ENCODE results near the gene DGKH. TPM values are rescaled to one million over a fixed set of nuclear protein-coding genes. Genes with fewer than 3 reads are reported as not detected.
"Not testable (repeated sequence)": the region's sequence is repeated elsewhere in the genome, so short reads cannot be mapped to it uniquely, and the experiment has no call there.

The DGKH gene
- polyA plus RNA-seq, 1 donor: 10.8 TPM

DNA sequence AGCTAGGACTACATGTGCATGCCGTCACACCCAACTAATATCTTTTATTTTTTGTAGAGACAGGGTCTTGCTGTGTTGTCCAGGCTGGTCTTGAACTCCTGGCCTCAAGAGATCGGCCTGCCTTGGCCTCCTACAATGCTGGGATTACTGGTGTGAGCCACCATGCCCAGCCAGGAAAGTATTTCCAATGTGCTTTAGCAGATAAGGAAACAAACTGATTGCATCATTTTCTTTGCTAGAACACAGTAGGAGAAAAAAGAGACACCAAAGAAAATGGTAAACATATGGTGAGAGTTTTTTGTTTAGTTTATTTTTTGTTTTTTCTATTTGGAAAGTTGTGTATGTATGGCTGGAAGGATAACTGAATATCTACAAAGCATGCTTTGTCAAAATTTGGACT is 176.6 kb downstream of the DGKH start:
- DNase-seq: no peak

DNA sequence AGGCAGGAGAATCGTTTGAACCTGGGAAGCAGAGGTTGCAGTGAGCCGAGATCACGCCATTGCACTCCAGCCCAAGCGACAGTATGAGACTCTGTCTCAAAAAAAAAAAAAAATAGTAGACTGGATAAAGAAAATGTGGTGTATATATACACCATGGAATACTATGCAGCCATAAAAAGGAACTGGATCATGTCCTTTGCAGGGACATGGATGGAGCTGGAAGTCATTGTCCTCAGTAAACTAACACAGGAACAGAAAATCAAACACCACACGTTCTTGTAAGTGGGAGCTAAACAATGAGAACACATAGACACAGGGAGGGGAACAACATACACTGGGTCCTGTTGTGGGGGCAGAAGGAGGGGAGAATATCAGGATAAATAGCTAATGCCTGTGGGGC is 178.3 kb downstream of the DGKH start:
- not testable (repeated sequence) for DNase-seq

DNA sequence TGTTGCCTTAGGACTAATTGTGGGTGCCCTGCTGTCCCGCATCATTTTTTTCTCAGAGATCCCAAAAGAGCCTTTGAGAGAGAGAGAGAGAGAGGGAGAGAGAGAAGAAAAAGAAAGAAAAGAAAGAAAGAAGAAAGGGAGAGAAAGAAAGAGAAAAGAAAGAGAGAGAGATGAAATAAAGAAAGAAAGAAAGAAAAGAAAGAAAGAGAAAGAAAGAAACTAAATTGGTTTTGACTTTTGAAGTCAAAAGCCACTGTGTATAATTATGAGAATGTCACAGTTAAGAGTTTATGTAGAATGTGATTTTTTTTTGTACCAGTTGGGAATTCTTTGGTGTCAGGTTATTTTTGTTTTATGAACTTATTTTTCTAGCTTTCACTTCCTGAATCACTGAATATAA is 180.1 kb downstream of the DGKH start:
- DNase-seq: no peak

DNA sequence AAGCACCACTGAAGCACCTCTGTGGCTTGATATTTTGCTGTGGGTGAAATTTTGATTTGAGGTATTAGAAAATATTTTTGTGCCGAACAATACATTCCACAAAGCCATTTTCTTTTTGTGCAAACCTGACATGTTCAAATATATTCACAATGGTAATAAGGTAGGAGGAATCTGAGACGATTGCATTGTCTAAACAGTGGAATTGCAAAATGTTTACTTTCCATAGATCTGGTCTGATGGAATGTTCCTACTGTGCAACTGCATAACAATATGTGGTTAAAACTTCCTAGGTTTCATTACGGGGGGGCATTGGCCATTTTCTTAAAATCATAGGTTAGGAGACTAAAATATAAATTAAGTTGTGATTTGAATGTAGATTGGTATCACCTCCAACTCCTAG is 180.8 kb downstream of the DGKH start:
- DNase-seq: no peak

DNA sequence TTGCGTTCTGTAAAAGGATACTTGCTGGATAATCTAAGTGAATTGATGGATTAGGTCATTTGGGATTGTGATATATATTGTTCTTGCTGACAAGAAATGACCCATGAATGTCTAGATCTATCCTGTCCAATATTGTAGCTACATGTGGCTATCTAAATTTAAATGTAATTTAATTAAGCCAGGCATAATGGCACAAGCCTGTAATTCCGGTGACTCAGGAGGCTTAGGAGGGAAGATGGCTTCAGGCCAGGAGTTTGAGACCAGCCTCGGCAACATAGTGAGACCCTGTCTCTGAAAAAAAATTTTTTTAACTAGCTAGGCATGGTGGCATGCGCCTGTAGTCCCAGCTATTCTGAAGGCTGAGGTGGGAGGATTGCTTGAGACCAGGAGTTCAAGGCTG is 184.2 kb downstream of the DGKH start:
- DNase-seq: no peak

DNA sequence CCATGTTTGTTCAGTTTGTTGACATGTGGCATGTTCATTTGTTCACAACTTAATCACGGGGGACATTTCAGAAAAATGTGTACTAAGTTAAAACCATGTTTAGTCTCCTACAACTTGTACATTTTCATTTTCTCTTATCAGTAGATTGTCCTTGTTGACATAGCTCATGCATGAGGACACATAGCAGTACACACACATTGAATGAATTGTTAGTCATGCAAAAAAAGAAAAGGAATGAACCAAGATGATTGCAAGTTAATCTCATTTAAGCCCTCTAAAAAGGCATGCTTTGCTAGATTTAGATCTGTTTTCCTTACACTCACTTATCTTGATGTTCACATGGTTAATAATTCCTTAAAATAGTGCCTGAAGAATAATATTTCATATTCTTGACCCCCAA is 185.3 kb downstream of the DGKH start:
- no peak for DNase-seq

DNA sequence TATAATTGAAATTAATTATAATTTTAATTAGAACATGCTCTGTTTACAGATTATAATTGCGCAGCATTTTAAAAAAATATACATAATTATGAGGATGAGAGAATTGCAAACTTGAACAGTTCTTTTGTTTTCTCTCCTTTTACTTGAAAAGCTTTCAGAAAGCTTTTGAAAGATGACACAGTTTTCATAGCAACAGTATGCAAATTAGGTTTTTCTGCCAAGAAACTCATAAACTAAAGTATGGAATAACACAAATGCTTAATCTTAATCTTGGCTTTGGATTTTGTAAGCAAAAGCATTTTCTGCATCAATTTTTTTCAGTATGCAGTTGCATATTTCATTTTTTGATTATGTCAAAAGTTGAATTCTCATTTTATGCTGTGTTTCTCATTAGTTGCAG is 190.7 kb downstream of the DGKH start:
- no peak for DNase-seq

DNA sequence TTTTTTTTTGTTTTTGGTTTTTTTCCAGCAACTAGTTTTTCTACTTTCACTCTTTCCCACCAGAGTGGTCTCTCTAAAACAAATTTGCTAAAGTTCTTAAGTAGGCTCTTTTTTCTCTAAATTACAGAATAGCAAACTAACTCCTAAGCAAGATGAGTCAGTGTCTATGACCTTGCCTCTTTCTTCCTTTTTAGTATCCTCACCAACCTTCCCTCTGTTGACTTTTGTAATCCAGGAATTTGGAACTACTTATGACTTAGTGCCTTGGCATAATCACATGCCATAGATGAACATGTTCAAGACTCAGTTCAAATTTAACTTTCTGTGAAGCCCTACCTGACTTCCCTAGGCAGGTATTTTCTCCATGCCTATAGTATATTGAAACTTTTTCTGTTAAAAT is 191.2 kb downstream of the DGKH start:
- DNase-seq: no peak

DNA sequence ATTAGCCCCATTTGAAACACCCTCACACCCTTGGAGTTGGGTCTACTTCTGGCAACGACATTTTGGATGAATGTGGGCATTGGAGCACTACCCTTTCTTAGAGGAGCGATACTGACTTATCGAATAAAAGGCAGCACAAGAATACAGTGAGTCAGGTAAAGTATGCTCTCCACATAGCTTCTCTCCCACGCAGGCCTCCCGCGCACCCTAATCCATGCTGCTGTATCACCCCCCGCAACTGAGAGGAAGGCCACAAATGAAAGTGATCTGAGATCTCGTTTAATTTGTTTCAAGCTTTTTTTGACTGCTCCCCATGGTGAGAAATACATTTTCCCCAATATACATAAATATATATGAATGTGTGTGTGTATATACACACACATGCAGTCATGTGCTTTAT is 198.1 kb downstream of the DGKH start:
- no peak for DNase-seq

DNA sequence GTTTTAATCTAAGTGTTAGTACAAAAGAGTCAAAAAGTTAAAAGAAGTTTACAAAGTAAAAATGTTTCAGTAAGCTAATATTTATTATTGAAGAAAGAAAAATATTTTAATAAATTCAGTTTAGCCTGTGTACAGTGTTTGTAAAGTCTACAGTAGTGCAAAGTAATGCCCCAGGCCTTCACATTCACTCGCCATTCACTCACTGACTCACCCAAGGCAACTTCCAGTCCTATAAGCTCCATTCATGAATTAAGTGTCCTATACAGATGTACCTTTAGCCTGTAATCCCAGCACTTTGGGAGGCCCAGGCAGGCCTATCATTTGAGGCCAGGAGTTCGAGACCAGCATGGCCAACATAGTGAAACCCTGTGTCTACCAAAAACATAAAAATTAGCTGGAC is 199.4 kb downstream of the DGKH start:
- DNase-seq: no peak

DNA sequence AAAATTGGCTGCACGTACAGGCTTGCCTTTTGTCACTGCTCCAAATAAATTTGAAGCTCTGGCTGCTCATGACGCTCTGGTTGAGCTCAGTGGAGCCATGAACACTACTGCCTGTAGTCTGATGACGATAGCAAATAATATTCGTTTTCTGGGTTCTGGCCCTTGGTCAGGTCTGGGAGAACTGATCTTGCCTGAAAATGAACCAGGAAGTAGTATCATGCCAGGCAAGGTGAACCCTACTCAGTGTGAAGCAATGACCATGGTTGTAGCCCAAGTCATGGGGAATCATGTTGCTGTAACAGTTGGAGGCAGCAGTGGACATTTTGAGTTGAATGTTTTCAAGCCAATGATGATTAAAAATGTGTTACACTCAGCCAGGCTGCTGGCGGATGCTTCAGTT is 207.4 kb downstream of the DGKH start:
- no peak for DNase-seq

DNA sequence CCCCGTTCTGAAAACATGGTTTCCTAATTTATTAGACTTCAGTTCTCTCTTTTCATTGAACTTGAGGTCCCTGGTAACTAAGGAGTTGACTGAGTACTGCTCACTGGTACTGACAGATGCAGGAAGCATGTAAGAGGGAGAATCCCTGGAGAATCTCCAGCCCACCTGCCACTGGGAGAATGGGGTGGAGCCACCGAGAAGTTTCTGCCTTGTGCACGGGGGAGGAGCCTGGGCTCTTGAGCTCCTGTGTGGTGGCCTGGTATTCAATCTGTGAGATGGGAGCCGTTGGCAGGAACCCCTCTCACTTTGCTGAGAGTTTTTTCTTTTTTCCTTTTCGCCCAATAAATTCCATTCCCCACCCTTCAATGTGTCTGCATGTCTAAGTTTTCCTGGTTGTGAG is 210.3 kb downstream of the DGKH start:
- no peak for DNase-seq

DNA sequence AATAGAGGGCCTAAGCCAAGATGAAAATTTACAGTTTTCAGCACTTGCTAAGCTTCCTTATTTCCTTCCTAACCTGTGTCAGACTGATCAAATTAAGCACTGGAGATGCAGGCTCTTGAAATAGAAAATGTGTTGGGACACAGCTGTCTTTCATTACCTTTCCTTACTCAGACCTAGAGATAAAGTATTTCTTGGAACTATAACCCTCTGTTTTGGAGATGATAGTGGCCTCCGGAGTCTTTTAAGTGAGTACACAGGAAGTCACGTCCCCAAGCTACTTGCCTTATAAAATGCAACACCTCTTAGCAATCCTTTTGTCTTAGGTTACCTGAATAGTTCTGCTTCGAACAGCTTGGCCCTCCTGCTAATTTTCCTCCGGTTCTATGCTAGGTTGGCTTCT is 211.1 kb downstream of the DGKH start:
- no peak for DNase-seq

DNA sequence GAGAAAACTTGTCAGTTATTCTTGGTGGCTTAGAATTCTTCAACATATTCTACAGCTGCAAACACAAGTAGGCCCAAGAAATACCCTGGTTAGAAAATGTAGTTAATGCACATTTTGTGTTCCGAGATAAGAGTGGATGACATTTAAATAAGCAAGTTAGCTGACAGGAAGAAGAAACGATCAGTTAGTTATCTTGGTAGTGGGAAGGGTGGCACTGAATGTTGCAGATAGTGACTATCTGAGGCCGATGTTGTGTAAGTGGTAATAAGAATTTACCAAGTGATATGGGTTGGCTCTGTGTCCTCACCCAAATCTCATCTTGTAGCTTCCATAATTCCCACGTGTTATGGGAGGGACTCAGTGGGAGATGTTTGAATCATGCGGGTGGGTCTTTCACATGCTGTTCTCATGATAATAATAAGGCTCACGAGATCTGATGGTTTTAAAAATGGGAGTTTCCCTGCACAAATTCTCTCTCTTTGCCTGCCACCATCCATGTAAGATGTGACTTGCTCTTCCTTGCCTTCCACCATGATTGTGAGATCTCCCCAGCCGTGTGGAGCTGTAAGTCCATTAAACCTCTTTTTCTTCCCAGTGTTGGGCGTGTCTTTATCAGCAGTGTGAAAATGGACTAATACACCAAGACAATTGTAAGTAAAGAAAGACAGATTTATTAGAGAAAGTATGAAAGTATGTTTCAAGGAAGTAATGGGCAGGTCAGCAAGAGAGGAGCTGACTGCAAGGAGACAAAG is 212.6 kb downstream of the DGKH start:
- no peak for DNase-seq

DNA sequence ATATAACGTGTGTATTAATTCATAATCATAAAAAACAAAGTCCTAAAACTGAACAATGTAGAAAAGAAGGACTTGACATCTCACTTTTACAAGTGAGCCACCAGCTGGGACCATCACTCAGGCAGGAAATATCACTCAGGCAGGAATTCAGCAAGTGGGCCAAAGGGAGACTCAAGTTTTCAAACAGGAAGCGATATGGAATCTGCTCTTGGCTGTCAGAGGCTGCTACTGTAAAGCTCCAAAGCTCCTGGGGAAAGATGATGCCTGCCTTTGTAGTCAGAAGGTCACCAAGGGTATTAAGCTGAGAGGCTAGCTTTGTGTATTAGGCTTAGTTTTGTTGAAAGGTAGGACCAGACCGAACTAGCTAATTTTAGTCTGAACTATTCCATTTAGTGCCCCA is 218.0 kb downstream of the DGKH start:
- DNase-seq: peak; percentile 43

DNA sequence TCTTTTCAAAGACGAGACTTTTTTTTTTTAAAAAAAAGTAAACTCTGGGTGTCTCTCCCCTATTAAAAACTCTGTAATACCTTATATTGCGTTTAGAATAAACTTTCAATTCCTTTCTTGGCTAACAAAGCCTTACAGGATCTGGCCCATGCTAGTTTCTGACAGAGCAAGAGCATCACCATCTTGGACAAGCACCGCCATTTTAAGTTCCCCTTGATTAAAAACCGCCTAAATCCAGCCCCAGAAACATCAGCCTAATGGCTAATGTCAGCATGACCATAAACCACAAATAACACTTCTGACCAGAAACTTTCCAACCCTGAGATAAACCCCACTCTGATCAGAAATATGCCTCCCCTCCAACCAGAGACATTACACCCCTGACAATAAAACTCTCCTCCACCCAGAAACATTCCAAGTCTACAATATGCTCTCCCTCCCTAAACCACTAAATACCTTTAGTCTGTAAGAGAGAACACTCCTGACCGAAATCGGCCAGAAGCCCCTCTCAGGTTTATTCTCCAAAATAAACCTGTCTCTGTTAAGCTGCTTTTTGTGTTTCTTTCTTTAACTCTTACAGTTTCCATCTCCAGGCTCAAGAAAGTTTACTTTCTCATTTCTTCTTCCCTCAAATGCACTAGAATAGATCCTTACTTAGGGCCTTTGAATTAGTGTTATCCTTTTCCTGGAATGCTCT is 221.9 kb downstream of the DGKH start:
- DNase-seq: no peak

DNA sequence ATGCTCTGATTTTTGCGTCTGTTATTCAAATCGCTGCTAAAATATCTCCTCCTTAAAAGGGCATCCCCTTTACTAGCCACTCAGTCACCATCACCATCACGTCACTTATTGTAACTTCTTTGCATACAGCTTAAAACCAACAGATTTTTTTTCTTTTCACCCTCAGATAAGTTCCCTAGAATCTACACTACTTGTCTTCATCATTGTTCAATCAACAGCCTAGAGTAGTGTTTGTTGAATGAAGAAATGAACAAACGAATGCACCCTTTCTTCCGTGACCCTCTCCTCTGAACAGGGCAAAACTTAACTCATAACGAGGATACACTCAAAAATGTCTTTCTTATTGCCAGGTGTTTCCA is 222.4 kb downstream of the DGKH start:
- no peak for DNase-seq

DNA sequence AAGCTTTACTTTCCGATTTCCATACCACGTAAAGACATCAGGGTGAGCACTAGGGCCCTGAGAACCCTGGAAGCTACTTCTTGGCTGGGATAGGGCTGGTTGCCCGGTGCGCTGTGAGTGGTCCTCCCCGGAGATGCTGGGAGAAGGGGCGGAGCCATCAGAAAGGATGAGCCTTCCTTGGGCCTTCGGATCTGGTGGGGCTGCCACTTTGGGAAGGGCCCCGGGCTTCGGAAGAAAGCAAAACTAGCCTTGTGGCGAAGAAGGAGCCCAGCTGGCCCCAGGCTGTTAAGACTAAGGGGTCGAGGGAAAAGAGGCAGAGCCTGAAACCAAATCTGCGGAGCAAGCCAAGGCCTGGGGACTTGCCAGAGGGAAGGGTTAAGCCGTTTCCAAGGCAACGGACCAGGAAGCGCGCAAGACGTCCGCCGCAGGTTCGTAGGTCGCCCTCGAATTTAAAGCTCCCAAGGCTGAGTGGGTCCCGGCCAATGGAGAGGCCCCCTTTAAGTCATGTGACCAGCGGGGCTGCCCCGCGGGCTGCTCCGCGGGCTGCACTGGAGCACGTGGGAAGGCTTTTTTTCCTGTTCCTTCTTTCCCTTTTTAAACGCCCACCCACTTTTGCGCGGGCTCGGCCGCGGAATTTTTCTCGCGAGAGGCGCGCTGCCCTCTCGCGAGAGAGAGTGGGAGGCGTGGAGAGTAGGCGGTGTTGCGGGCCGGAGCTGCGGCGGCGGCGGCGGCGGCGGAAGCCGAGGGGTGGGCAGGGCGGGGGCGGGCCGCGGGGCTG is 223.1 kb downstream of the DGKH start:
- peak; percentile 97 for DNase-seq

DNA sequence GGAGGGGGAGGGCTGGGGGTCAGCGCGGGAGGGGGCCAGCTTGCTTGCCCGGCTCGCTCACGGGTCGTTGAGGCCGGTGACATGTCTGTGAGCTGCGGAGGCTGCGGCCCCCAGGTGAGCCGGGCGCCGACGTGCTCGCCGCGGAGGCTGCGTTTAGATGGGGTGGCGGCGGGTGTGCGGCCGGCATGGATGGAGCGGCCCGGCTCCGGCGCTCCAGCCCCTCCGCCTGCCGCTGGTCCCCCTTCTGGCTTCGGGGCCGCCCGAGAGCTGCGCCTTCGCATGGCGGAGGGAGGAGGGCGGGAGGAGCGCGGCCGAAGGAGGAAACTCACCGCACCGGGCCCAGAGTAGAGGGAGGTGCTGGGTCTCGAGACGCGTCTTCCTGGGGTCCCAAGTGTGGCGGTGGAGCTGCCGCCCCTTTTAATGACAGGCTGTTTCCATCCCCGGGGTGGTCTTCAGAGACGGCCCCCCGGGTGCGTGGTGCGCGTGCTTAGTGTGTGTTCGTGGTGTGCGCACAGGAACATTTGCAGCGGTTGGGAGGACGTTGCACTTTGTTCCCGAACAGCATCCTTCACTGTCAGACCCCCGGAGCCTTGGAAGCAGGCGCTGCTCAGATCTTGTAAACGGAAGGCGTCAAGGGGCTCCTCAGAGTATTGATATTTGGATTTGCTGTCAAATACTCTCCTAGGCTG is 223.8 kb downstream of the DGKH start, which contains the start of gene AKAP11:
Gene AKAP11, plus strand, starts transcription at position 38 of the 689 bp plus-strand sequence. CDS start 14,197 bp downstream, outside the sequence.
- peak; percentile 63 for DNase-seq

DNA sequence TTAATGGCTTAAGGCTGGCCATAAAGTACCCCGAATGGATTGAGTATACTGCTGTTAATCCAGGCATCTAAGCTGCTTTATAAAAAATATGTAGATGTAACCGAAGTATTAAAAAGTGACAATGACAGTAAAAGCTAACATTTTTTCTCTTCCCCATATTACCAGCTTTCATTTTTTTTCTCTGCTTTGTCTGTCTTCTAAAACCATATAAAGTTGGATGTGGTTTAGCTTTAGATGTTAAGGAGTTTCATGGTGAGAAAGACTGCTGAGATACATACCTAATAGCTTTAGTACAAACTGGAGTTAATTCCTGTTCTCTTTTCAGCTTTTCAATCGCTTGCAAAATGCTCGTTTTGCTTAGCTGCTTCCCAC is 224.3 kb downstream of the DGKH start:
- DNase-seq: no peak

DNA sequence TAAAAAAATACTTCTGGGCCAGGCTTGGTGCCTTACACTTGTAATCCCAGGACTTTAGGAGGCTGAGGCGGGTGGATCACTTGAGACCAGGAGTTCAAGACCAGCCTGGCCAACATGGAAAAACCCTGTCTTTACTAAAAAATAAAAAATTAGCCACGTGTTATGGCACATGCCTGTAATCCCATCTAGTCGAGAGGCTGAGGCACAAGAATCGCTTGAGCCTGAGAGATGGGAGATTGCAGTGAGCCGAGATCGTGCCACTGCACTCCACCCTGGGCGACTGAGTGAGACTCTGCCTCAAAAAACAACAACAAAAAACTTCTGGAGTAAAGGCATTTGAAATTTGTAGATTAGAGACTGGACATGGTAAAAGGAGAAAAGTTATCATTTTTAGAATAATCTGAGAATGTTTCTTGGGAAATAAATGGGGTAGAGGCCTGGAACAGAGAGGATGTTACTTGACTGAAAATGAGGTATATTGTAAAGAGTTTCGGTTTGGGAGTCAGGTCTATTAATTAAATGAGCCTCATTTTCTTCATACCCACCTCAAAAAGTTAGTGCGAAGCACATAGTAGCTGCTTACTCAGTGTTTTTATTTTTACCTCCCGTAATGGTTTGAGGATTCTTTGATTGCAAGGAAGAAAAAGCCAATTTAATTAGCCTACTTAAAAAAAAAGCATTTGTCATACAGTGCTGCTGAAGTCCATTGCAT is 226.1 kb downstream of the DGKH start:
- DNase-seq: no peak

DNA sequence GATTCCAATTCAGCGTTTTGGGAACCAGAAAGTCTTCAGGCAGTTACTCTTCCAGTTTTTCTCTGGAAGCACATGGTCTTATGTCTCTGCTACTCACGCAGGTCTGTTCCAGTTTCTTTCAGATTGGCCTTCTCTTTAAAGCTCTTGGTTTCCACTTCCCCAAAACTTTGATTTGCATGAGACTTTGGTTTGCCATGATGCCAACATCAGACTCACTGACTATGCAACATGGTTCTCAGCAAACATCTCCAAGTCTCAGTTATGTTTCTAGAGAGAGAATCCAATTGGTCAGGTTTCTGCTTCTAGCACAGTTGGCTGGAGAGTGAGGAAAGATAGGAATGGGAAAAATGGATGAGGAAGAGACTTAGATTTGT is 226.6 kb downstream of the DGKH start:
- DNase-seq: no peak
